GM12873 (cell line): ENCODE data around the gene PLEKHJ1.

Source experiments
- CTCF ChIP-seq: IDR thresholded peaks from 2 replicates; pipeline ENCODE4 v1.5.1; 2012; ENCODE audit warnings: low read depth, mild to moderate bottlenecking, moderate library complexity, low read length, control low read depth; ENCODE audit not compliant: insufficient read depth; ENCODE audit errors: missing control alignments

The PLEKHJ1 gene

GRCh38 chr19:2215281-2215751 lies 20.8 kb downstream of the PLEKHJ1 start:
- TF ChIP-seq CTCF = no peak

- no peak for TF ChIP-seq CTCF
These were observed 21.9 kb downstream of the PLEKHJ1 start for GRCh38 chr19:2214251-2214650.

- TF ChIP-seq CTCF = no peak
These were observed 22.3 kb downstream of the PLEKHJ1 start for GRCh38 chr19:2213799-2214198.

- no peak for TF ChIP-seq CTCF
These were observed 23.0 kb downstream of the PLEKHJ1 start for GRCh38 chr19:2212861-2213711.

- no peak for TF ChIP-seq CTCF
These were observed 25.0 kb downstream of the PLEKHJ1 start for GRCh38 chr19:2210987-2211740.

- no peak for TF ChIP-seq CTCF
These were observed 25.9 kb downstream of the PLEKHJ1 start for GRCh38 chr19:2210206-2210605.

GRCh38 chr19:2209408-2209807 lies 26.7 kb downstream of the PLEKHJ1 start:
- TF ChIP-seq CTCF = no peak
